HepG2 (cell line): ENCODE results near the gene CD300H.

ENCODE experiments used
- HDAC2 ChIP-seq: sonication (generic); formaldehyde crosslinking; IDR thresholded peaks from 2 replicates; pipeline ENCODE4 v1.4.0; 2020; ENCODE audit warnings: missing genetic modification reagents
- TF ChIP-seq, protein P1 (sequence below): sonication (generic); formaldehyde crosslinking; conservative IDR thresholded peaks from 2 replicates; pipeline ENCODE4 v1.8.0; 2022; ENCODE audit warnings: low read depth, missing genetic modification reagents

GRCh38 chr17:74512624-74513091 is 54.7 kb downstream of the CD300H start:
- TF ChIP-seq, protein P1, sequence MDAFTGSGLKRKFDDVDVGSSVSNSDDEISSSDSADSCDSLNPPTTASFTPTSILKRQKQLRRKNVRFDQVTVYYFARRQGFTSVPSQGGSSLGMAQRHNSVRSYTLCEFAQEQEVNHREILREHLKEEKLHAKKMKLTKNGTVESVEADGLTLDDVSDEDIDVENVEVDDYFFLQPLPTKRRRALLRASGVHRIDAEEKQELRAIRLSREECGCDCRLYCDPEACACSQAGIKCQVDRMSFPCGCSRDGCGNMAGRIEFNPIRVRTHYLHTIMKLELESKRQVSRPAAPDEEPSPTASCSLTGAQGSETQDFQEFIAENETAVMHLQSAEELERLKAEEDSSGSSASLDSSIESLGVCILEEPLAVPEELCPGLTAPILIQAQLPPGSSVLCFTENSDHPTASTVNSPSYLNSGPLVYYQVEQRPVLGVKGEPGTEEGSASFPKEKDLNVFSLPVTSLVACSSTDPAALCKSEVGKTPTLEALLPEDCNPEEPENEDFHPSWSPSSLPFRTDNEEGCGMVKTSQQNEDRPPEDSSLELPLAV (CRISPR knock-in tag), result no peak
- TF ChIP-seq HDAC2, result no peak
